DND-41 (cell line): Measurements from ENCODE around the gene PEPD.

ENCODE experiments used
- ATAC-seq: fragments of 200-7000 bp; cut with Tn5 transposase; 3 replicates; pipeline ENCODE4 v1.9.1; 2021; ENCODE audit warnings: low read depth; ENCODE audit not compliant: insufficient read depth
- DNase-seq: peaks from one replicate; pipeline ENCODE4 v3.0.0-alpha.2; 2020
- H2AFZ ChIP-seq: 2 replicates; pipeline ENCODE4 v1.6.0; 2012; ENCODE audit warnings: low read depth, low read length
- H3K27ac ChIP-seq: 2 replicates; pipeline ENCODE4 v1.5.1; 2012; ENCODE audit warnings: low read length, inconsistent platforms
- H3K27me3 ChIP-seq: fragments of 200-600 bp; sonication (generic); 2 replicates; pipeline ENCODE4 v1.6.0; 2012; ENCODE audit warnings: low read length, mild to moderate bottlenecking, inconsistent platforms; ENCODE audit not compliant: insufficient read depth, poor library complexity
- H3K36me3 ChIP-seq: 2 replicates; pipeline ENCODE4 v1.5.1; 2012; ENCODE audit warnings: low read length, inconsistent platforms; ENCODE audit not compliant: insufficient read depth
- H3K4me1 ChIP-seq: 2 replicates; pipeline ENCODE4 v1.5.1; 2012; ENCODE audit warnings: mild to moderate bottlenecking, low read length; ENCODE audit not compliant: insufficient read depth
- H3K4me2 ChIP-seq: 2 replicates; pipeline ENCODE4 v1.6.0; 2012; ENCODE audit warnings: mild to moderate bottlenecking, moderate library complexity, low read length, inconsistent platforms; ENCODE audit not compliant: insufficient read depth
- H3K4me3 ChIP-seq, 2 experiments: fragments of 200-600 bp in 1 of 2; shearing (Covaris generic) in 1 of 2; 2 replicates each; pipeline ENCODE4 v1.5.1; 2012 to 2016; ENCODE audit warnings: inconsistent platforms in 2 of 2, low read length in 2 of 2, mild to moderate bottlenecking in 2 of 2, low read depth in 1 of 2, moderate library complexity in 1 of 2
- H3K79me2 ChIP-seq: 2 replicates; pipeline ENCODE4 v1.6.0; 2012; ENCODE audit warnings: low read length, inconsistent platforms; ENCODE audit not compliant: insufficient read depth
- H3K9ac ChIP-seq: 2 replicates; pipeline ENCODE4 v1.6.0; 2012; ENCODE audit warnings: low read depth, mild to moderate bottlenecking, inconsistent platforms, low read length, moderate library complexity
- H3K9me3 ChIP-seq: 2 replicates; pipeline ENCODE4 v1.5.1; 2012; ENCODE audit warnings: low read length, moderate library complexity, mild to moderate bottlenecking, inconsistent platforms; ENCODE audit not compliant: insufficient read depth, severe bottlenecking
- H4K20me1 ChIP-seq: 2 replicates; pipeline ENCODE4 v1.6.0; 2012; ENCODE audit warnings: low read length; ENCODE audit not compliant: insufficient read depth
- EZH2 ChIP-seq: IDR thresholded peaks from 3 replicates; pipeline ENCODE4 v1.6.1; 2012; ENCODE audit warnings: borderline replicate concordance, low read depth, mild to moderate bottlenecking, moderate library complexity, low read length, inconsistent platforms; ENCODE audit not compliant: severe bottlenecking
- TF ChIP-seq, protein P1 (sequence below): IDR thresholded peaks from 2 replicates; pipeline ENCODE4 v1.5.1; 2012; ENCODE audit warnings: borderline replicate concordance, low read length, moderate library complexity, mild to moderate bottlenecking; ENCODE audit not compliant: poor library complexity, severe bottlenecking; ENCODE audit errors: extremely low read depth

Gene PEPD

DNA sequence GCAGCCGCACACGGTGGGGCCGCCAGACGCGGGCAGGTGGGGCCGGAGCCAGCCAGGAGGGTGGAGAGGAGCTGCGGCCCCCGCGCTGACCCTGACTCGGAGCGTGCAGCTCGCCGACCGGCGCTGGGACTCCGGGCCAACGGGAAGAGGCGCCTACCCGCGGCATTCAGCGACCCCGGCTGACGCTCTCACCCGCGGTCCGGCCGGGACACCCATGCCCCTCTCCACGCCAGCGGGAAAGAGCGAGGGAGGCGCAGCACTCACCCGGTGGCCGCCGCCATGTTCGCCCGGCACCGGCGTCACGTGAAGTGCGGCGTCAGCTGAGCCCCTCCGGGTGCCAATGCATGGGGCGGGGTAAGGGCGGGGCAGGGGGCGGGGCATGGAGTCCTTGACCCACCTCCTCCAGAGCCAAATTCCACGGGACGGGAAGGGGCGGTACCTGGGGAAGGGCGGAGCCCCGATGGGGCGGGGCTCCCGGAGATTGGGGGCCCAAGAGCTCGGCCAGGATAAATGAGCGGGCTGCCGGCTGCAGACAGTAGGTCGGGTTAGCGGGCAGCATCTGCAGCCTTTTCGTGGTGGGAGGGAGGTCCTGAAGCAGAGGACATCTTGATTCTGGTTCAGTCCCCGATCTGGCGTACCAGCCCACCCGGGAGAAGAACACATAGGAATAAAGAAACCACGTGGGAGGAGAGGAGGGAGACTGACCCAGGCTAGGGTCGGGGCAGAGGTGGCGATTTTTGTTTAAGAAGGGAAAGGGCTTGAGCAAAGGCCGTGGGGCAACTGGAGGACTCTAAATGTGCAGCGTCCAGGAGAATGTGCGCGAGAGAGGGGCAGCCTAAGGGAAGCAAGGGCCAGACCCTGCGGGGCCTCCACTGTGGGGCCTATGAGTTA, at the start of gene PEPD:
Gene PEPD, minus strand, starts transcription at position 312 of the 891 bp plus-strand sequence. Its CDS starts 31 bp downstream, at position 281.
- DNase-seq (peak; percentile 91), ATAC-seq (peak; percentile 94)
- no peaks in the 10 kb centered on the region for H3K27me3 ChIP-seq
- H3K4me2 ChIP-seq, result peak within 1 kb of the TSS; percentile 100
- peaks cover 2% of the 10 kb centered on the region; the same call in 1 of the 2 replicates for H4K20me1 ChIP-seq
- H3K79me2 ChIP-seq, result peaks cover 8% of the 10 kb centered on the region
- H3K9ac ChIP-seq, result peak within 1 kb of the TSS; percentile 73
- H3K27ac ChIP-seq, result peak within 1 kb of the TSS; percentile 57
- H2AFZ ChIP-seq, result peak within 1 kb of the TSS; percentile 87
- no peak for TF ChIP-seq EZH2
- TF ChIP-seq, protein P1, sequence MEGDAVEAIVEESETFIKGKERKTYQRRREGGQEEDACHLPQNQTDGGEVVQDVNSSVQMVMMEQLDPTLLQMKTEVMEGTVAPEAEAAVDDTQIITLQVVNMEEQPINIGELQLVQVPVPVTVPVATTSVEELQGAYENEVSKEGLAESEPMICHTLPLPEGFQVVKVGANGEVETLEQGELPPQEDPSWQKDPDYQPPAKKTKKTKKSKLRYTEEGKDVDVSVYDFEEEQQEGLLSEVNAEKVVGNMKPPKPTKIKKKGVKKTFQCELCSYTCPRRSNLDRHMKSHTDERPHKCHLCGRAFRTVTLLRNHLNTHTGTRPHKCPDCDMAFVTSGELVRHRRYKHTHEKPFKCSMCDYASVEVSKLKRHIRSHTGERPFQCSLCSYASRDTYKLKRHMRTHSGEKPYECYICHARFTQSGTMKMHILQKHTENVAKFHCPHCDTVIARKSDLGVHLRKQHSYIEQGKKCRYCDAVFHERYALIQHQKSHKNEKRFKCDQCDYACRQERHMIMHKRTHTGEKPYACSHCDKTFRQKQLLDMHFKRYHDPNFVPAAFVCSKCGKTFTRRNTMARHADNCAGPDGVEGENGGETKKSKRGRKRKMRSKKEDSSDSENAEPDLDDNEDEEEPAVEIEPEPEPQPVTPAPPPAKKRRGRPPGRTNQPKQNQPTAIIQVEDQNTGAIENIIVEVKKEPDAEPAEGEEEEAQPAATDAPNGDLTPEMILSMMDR, result no peak
- H3K4me1 ChIP-seq, result peaks cover 25% of the 10 kb centered on the region
- H3K4me3 ChIP-seq, result peak within 1 kb of the TSS; percentile 93 to 99
- no peaks in the 10 kb centered on the region for H3K9me3 ChIP-seq
- no peaks in the 10 kb centered on the region for H3K36me3 ChIP-seq

DNA sequence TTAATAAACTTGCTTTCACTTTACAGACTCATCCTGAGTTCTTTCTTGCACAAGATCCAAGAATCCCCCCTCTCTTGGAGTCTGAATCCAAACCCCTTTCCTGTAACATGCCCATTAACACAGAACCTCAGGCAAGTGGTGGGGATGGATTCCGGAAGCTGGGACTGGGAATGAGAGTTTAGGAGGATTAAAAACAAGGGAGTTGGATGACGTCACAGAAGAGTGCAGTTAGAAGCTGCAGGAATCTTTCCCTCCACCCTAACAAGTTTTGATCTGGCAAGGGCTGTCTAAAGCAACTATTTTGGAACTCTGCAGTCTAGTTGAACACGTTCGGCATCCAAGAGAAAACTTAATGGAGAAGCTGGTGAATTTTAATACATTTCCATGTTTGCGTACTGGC, 48.2 kb upstream of the PEPD start:
- H2AFZ ChIP-seq, result no peak overlapping the region
- H3K9me3 ChIP-seq, result peaks cover 9% of the 10 kb centered on the region
- H3K27ac ChIP-seq, result no peak overlapping the region
- no peak overlapping the region for H3K4me2 ChIP-seq
- H3K9ac ChIP-seq, result no peak overlapping the region
- H4K20me1 ChIP-seq, result no peaks in the 10 kb centered on the region
- TF ChIP-seq EZH2, result no peak
- TF ChIP-seq, protein P1, result no peak
- ATAC-seq, result no peak
- H3K79me2 ChIP-seq, result no peaks in the 10 kb centered on the region
- no peaks in the 10 kb centered on the region for H3K36me3 ChIP-seq
- no peaks in the 10 kb centered on the region for H3K4me1 ChIP-seq
- no peaks in the 10 kb centered on the region for H3K27me3 ChIP-seq
- no peak overlapping the region for H3K4me3 ChIP-seq
- no peak for DNase-seq

DNA sequence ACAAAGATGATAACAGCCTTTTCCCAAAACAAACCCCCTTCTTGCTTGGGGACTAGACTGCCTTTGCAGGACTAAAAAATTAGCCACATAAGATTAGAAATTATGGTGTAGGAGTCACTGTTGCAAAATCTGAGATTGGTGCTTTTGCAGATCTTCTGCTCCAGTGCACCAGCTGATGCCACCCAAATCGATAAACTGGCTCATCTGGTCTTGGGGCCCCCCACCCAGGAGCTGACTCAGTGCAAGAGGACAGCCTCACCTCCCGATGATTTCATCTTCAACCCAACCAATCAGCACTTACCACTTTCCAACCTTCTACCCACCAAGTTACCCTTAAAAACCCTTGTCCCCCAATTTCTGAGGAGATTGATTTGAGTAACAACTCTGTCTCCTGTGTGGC, 47.1 kb upstream of the PEPD start:
- no peak for TF ChIP-seq EZH2
- TF ChIP-seq, protein P1, result no peak
- Histone ChIP-seq H3K9me3 (no peaks in the 10 kb centered on the region), H3K4me3 (no peak overlapping the region), H3K79me2 (no peaks in the 10 kb centered on the region), H4K20me1 (no peaks in the 10 kb centered on the region), H2AFZ (no peak overlapping the region), H3K4me2 (no peak overlapping the region), H3K36me3 (no peaks in the 10 kb centered on the region), H3K9ac (no peak overlapping the region), H3K27ac (no peak overlapping the region), H3K27me3 (no peaks in the 10 kb centered on the region), H3K4me1 (no peaks in the 10 kb centered on the region)
- no peak for ATAC-seq
- DNase-seq, result no peak
